ENCODE data around the gene TMEM132D.

- TF ChIP-seq MAFK (IDR thresholded peaks at IDR 0.05; ENCODE audit: low read depth, low read length) (no peak), E2F6 (IDR thresholded peaks at IDR 0.05) (no peak), TBP (IDR thresholded peaks at IDR 0.05; ENCODE audit: low read depth, low read length) (no peak), CEBPB (IDR thresholded peaks at IDR 0.05; ENCODE audit: low read depth, low read length) (no peak), HDAC2 (IDR thresholded peaks at IDR 0.05; ENCODE audit: borderline replicate concordance in 1 of 2, low read depth in 2 of 2, low read length in 2 of 2) (no peak), EZH2 (IDR thresholded peaks at IDR 0.05; ENCODE audit: low read depth, low read length, severe bottlenecking) (no peak), NRF1 (IDR thresholded peaks at IDR 0.05; ENCODE audit: low read depth, low read length) (no peak), CTCF (IDR thresholded peaks at IDR 0.05; ENCODE audit: control extremely low read depth in 1 of 3, insufficient read depth in 1 of 3, low read depth in 1 of 3, low read length in 3 of 3) (no peak)
These were observed 354.2 kb downstream of the TMEM132D start for GRCh38 chr12:129549656-129550055.

Measured in H1 (cell line).